ENCODE data around the gene FBXW10.
"Not testable (repeated sequence)": the region's sequence is repeated elsewhere in the genome, so short reads cannot be mapped to it uniquely, and the experiment has no call there.

The FBXW10 gene

GRCh38 chr17:18753829-18754409 is 10.1 kb downstream of the FBXW10 start:
- not testable (repeated sequence) for DNase-seq (ENCODE audit: low read depth in 4 of 4, low spot score in 1 of 4)

- not testable (repeated sequence) for DNase-seq (ENCODE audit: low read depth in 4 of 4, low spot score in 1 of 4)
These were observed 12.1 kb downstream of the FBXW10 start for GRCh38 chr17:18755969-18756368.

DNA sequence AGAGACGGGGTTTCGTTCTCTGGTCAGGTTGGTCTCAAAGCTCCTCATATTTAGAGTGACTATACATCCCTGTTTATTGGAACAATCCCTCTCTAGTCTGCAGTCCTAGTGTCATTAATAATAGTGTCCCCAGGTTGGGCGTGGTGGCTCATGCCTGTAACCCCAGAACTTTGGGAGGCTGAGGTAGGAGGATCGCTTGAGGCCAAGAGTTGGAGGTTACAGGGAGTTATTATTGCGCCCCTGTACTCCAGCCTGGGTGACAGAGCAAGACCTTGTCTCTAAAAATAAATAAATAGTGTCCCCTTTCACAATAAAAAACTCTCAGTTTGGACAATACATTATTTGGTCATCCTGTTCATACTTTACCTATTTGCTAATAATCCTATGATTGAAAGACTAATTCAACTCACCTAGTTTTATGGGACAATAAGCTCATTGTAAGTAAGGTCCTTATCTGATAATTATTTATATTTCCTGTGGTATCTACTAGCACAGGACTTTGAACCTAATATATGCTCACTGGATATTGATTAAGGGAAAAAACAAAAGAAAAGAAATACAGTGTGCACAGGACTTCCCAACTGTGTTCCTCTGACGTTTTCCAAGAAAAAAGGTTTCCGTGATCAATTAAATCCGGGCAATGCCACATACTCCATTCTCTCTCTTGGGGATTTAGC is 13.7 kb downstream of the FBXW10 start:
- DNase-seq (ENCODE audit: low read depth in 4 of 4, low spot score in 1 of 4): not testable (repeated sequence)

GRCh38 chr17:18758344-18758743 is 14.5 kb downstream of the FBXW10 start:
- DNase-seq (ENCODE audit: low read depth in 4 of 4, low spot score in 1 of 4): not testable (repeated sequence)

DNA sequence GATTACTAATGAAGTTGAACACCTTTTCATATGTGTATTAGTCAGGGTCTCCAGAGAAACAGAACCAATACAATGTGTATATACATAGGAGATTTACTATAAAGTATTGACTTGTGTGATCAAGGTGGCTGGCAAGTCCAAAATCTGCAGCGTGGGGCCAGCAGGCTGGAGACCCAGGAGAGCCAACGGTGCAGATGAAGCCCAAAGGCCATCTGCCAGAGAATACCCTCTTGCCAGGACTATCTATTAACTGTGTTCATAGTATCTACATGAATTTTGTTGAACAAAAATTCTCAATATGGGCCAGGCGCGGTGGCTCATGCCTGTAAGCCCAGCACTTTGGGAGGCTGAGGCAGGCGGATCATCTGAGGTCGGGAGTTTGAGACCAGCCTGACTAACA is 16.4 kb downstream of the FBXW10 start:
- not testable (repeated sequence) for DNase-seq (ENCODE audit: low read depth in 4 of 4, low spot score in 1 of 4)

DNA sequence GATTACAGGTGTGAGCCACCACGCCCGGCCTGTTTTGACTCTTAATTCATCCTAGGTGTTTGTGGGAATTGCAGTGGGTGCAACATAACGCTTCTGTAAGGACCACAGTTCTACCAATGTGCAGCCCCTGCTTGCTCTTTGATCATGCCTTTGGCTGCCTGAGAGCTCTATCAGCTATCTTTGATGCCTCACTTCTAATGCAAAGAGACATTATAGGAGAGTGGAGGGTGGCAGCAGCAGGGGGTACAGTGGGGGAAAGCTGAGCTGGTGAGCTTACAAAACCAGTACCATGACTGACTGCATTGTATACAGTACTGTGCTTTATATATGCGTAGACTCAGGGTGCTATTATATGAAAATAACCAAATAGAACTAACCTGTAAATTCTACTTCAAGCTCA is 26.7 kb downstream of the FBXW10 start:
- not testable (repeated sequence) for DNase-seq (ENCODE audit: low read depth in 4 of 4, low spot score in 1 of 4)

GRCh38 chr17:18771066-18771465 is 27.2 kb downstream of the FBXW10 start:
- not testable (repeated sequence) for DNase-seq (ENCODE audit: low read depth in 4 of 4, low spot score in 1 of 4)

DNA sequence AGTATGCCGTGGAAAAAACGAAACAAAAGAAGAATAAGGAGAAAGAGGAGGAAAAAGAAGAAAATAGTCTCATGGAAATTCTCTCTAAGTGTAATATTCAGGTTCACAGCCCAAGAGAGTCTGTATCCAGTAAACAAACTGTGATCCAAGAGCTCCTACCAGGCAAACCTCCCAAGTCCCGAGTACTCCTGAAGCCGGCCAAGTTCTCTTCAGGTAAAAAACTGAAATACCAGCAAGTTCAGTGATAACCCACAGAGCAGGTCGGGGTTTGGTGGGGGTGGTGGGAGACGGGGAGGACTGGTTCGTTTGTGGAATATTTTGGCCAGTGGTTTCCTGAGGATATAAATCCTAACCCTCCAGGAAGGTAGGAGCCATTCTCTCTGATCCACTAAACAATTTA is 28.6 kb downstream of the FBXW10 start:
- DNase-seq (ENCODE audit: low read depth in 4 of 4, low spot score in 1 of 4): no peak

DNA sequence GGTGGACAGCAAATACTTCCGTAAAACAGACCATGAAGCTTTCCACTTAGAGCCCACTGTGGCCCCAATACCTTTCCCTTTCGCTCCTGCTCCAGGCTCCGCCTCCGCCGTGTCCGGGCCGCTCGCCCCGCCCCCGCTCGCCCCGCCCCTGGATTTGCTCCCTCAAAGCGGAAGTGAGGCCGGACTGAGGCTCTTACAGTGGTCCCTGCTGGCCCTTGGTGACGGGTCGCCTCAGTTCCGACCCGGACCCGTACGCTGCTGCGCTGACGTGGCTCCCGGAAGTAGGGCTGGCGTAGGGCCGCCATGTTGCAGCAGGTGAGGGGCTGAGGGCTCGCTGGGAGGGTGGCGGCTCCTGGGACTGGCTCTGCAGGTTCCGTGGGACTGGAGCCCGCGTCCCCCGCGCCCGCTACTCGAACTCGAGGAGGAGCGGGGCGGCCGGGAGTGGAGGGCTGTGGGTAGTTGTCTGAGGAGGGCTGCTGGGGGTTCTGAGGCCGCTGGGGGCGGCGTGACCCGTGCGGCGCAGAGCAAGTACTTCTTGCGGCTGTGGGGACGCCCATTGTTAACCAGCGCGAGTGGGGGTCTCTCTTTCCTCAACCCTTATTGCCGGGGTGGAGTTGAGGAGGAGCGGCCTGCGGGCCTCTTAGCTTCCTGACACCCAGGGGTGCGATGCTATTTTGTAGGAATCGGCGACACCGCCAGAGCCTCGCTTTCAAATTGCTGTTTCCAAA is 37.3 kb downstream of the FBXW10 start, which contains the start of gene TVP23B:
Gene TVP23B, plus strand, starts transcription at position 193 of the 728 bp plus-strand sequence. Its CDS starts 111 bp downstream, at position 304.
- DNase-seq (ENCODE audit: low read depth in 4 of 4, low spot score in 1 of 4): peak; percentile 88 to 98 (median 94)

GRCh38 chr17:18781805-18782204 is 38.0 kb downstream of the FBXW10 start:
- not testable (repeated sequence) for DNase-seq (ENCODE audit: low read depth in 4 of 4, low spot score in 1 of 4)

DNA sequence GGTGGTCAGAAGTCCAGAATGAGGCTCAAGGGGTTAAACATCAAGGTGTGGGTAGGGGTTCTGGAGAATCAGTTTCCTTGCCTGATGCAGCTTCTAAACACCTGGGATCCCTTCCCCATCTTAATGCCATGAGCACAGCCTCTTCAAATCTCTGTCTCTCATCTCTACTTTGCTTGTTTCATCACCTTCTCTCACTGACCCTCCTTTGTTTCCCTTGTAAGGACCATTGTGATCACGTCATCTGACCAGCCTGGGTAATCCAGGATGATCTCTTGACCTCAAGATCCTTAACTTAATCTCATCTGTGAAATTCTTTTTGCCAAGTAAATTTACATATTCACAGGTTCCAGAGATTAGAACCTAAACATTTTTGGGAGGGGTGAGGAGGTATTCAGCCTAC is 42.1 kb downstream of the FBXW10 start:
- not testable (repeated sequence) for DNase-seq (ENCODE audit: low read depth in 4 of 4, low spot score in 1 of 4)

GRCh38 chr17:18786890-18787289 is 43.0 kb downstream of the FBXW10 start:
- not testable (repeated sequence) for DNase-seq (ENCODE audit: low read depth in 4 of 4, low spot score in 1 of 4)

GRCh38 chr17:18791402-18791801 is 47.5 kb downstream of the FBXW10 start:
- DNase-seq (ENCODE audit: low read depth in 4 of 4, low spot score in 1 of 4): not testable (repeated sequence)

GRCh38 chr17:18794841-18795240 is 51.0 kb downstream of the FBXW10 start:
- not testable (repeated sequence) for DNase-seq (ENCODE audit: low read depth in 4 of 4, low spot score in 1 of 4)

DNA sequence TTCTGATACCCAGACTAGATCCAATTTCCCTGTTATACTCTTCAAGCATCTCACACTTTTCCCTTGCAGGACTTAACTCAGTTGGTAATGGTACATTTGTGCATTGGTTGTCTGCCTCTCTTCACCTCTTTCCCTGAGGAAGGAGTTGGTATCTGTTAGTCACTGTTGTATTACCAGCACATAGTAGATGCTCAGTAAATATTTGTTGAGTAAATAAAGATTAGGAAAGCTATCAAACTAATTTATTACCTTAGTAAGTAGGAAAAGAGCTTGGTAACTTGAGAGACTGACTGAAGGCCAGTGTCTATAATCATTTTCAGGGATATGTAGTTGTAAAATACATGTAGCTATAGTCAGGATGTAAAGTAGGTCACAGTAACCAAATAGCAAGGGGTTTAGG is 53.0 kb downstream of the FBXW10 start:
- not testable (repeated sequence) for DNase-seq (ENCODE audit: low read depth in 4 of 4, low spot score in 1 of 4)

DNA sequence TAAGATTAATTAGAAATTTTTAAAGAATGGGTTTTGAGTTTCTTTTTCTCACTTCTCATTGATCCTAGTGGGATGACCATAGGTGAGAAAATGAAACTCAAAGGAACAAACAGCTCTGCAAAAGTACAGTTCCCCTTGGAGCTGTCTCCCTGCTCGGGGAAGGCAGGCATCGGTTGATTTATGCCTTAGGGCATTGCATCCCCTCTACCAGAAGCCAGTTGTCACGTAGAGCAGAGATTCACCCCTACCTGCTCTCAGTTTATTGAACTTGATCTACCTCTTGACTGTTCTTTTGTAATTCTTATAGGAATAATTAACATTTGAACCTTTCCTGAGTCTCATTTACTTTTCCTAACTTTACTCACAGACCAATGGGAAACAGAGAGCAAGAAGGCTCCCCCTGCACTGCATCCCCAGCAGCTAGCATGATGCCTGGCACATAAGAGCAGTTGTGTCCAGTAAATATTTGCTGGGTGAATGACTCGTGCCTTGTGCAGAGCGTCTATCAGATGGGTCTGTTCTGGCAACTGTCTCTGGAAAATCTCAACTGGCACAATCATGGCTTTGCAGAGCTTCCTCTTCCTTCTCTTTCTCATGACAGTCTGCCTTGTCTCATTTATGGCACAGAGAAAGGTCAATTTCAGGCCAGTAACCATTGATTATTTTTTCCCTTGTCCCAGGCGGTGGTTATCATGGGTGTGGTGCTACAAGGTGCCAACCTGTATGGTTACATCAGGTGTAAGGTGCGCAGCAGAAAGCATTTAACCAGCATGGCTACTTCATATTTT is 59.8 kb downstream of the FBXW10 start:
- DNase-seq (ENCODE audit: low read depth in 4 of 4, low spot score in 1 of 4): not testable (repeated sequence)

GRCh38 chr17:18815924-18816323 is 72.1 kb downstream of the FBXW10 start:
- not testable (repeated sequence) for DNase-seq (ENCODE audit: low read depth in 4 of 4, low spot score in 1 of 4)

DNA sequence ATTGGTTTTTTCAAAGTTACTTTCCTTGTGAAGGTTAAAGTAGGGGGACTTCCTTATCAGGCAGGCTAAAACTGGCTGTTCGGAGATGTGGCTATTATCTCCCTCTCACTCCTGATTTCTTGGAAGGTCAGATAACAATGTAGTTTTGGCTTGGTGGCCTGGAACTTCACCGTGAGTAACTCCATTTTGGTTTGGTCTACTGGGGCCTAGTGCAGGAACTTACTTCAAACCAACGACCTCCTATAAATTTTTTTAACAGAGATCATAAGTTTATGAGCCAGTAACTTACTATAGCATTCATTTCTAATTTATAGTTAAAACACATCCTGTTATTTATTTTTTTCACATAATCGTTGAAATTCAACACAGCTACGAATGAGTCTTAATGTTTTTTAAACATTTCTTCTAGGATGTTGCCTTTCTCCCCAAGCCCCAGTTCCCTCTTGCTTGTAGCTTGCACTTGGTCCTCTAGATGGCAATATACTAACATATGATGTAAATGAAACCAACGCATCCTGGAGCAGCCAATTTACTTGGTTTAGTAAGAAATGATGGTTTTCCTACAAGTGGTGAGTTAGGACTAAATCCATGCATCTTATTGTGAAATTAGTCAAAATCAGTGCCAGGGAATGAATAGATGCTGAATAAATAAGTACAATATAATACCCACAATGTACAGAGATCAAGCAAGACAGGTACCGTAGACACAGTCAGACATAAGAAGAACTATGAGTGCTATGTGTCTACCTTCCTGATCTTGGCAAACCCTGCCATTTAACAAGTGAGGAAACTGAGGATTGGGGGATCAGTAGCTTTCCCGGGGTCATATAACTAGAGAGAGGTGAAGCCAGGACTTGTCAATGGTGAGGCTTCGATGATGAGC is 72.9 kb downstream of the FBXW10 start:
- peak in 3 of 4 experiments; percentile 11 to 23 (median 13) for DNase-seq (ENCODE audit: low read depth in 4 of 4, low spot score in 1 of 4)

DNA sequence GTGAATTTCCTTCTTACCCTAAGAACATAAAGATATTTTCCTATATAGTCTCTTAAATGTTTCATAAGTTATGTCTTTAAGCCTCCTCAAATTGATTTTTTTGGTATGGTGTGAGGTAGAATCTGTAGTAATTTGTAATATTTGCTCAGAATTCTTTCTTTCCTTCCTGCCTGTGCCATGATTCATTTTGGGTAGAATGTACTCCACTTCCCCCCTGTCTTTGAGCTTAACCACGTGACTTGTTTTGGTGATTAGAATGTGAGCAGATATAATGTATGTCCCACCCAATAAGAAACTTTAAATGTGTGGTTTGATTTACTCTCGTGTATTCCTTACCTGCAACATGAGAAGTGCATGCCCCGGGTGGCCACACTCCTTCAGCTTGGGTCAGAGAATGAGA is 77.6 kb downstream of the FBXW10 start:
- not testable (repeated sequence) for DNase-seq (ENCODE audit: low read depth in 4 of 4, low spot score in 1 of 4)

GRCh38 chr17:18827613-18828012 is 83.8 kb downstream of the FBXW10 start:
- not testable (repeated sequence) for DNase-seq (ENCODE audit: low read depth in 4 of 4, low spot score in 1 of 4)
